Subcutaneous adipose tissue (tissue), 4 donors: ENCODE measurements around the gene FABP7. TPM values are rescaled to one million over a fixed set of nuclear protein-coding genes. Genes with fewer than 3 reads are reported as not detected.

Source experiments
- total RNA-seq, 4 donors: library from RNA; depleted of rRNA; stranded (reverse); fragments of >200 nt; gene quantifications; one replicate each; pipeline ENCODE4 v1.1.0, GENCODE V29; 2016
- TF ChIP-seq, protein P1 (sequence below): fragments of 450-650 bp; IDR thresholded peaks from one replicate; pipeline ENCODE4 v1.5.1; 2016; ENCODE audit warnings: low read depth, mild to moderate bottlenecking, control low read depth, antibody characterized with exemption, moderate library complexity

Gene FABP7
- total RNA-seq, 4 donors from 2014 or later: not detected

DNA sequence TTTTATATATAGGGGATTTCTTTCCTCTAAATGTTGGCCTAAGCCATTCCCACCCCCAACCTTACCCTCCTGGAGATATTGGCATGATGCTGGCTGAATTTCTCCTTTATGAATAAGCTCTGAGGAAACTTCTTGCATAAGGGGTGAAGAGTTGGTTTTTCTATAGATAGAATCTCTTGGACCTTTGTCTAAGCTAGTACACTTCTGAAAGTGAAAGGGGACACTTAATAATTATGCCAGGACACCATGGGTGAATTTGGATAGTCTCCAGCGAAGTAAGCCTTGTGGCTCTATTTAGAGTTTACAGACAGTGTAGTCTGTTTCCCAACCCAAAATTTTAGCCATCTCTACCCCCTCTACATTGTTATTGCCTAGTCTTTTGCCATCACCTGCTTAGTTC, 27.1 kb upstream of the FABP7 start:
- TF ChIP-seq, protein P1, sequence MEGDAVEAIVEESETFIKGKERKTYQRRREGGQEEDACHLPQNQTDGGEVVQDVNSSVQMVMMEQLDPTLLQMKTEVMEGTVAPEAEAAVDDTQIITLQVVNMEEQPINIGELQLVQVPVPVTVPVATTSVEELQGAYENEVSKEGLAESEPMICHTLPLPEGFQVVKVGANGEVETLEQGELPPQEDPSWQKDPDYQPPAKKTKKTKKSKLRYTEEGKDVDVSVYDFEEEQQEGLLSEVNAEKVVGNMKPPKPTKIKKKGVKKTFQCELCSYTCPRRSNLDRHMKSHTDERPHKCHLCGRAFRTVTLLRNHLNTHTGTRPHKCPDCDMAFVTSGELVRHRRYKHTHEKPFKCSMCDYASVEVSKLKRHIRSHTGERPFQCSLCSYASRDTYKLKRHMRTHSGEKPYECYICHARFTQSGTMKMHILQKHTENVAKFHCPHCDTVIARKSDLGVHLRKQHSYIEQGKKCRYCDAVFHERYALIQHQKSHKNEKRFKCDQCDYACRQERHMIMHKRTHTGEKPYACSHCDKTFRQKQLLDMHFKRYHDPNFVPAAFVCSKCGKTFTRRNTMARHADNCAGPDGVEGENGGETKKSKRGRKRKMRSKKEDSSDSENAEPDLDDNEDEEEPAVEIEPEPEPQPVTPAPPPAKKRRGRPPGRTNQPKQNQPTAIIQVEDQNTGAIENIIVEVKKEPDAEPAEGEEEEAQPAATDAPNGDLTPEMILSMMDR: no peak

DNA sequence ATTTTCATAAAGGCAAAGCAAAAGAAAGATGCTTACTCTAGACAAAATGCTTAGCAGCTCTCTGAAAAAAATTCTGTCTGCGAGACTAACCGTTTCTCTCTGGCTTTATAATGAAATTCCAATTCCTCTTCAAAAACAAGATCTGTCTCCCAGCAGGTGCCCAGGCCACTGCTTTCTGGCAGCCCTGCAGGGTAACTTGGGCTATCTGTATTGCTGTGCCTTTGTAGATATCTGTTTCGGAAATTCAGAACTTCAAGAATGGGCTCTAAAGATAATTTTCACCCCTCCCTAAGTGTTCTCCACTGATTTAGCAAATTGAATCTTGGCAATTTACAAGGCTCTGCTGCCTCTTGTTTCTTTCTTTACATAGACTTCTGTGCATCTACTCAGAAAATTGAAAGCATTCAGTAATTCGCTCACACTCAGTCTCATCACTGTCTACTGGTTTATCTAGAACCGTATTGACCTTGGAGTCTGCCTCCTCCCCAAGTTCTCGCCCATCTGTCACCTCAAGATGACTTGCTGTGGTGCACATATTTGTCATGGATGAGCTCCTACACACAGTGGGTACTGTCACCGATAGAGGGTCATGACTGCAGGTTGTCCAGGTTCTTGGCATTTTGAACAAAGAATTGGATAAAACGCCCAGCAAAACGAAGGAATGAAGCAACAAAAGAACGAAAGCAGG, 26.4 kb upstream of the FABP7 start:
- TF ChIP-seq, protein P1: no peak

DNA sequence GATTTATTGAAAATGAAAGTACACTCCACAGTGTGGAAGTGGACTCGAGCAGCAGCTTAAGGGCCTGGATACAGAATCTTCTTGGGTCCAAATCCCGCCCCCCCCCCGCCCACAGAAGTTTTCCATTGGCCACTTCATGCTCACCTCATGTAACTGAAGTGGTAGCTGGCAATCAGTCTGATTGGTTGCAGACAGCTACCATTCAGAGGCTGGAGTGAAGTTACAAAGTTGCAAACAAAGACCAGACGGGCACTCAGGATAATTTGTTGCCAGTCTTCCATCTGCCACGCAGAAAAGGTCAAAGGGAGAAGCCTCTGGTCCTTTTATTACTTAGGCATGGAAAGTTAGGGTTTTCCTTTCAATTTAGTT, 25.8 kb upstream of the FABP7 start:
- TF ChIP-seq, protein P1: no peak

DNA sequence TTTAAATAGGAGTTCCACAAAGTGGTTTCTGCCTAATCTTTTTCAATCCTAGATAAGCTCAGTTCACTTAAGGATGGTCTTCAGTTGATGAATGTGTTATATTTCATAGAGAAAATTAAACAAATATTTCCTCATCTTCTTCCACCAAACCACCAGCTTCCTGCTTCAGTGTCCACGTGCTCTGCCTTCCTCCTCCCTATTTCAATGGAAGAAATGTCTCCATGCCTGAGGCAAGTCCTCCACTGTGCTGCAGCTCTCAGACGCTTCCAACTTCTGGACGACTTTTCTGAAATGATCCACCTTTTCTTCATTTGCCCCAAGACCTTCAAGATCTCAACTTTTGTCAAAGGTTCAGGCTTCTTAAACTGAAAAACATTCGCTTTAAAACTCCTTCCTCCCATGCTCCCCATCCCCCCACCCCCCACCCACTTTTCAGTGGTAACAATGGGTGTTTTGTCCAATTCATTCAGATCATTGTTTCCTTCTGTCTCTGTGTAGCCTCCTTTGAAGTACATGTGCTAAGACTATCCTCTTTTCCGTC, 25.3 kb upstream of the FABP7 start:
- TF ChIP-seq, protein P1: no peak

DNA sequence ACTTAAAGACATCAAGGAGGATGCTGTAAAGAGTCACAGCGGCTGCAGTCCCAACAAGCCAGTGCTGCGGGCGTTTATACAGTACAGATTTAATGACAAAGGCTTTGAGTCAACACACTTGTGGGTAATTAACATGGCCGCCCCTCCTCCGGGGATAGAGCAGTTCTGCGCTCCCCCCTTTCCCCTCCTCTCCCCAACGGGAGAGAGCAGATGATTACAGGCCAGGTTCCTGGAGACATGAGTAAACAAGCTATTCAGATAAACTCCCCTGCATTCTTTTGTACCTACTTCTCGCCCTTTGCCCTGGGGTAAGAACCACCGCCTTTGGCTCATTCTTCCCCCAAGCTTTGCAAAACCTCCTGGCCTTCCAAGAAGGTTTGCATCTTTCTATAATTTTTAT, 23.6 kb upstream of the FABP7 start:
- TF ChIP-seq, protein P1: no peak

DNA sequence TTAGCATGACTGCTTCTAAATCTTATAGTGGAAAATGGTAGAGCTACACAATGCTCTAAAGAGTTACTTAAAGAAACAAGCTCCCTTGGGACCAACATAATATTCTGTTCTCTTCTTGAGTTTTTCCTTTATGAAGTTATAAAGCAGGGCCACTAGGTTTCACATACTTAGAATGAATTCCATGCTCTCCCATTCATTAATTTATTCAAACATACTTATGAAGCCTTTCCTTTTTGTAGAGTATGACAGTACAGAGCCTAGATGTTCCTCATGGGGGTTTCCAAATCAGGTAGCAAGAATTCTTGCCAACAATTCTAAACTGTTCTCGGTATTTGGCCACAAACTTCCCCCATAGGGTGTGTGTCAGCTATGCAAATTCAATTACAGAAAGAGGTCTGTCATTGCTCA, 20.6 kb upstream of the FABP7 start:
- TF ChIP-seq, protein P1: no peak

DNA sequence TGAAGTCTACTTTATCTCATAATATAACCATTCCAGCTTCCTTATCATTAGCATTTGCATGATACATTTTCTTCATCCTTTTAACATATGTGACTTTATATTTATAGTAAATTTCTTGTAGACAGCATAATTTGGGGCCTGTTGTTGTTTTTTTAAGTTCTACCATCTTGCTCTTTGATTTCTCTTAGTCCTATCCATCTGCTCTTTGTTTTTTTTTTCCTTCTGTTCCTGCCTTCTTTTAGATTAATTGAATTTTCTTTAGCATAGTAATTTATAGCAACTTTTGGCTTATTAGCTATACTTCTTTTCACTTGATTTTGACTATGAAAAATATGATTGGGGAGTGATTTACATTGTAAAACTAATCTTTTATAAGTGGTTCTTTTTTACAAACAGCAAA, 19.2 kb upstream of the FABP7 start:
- TF ChIP-seq, protein P1: no peak
